SKM-1 (cell line): ENCODE results near the gene COMMD7.
"Not testable (repeated sequence)": the region's sequence is repeated elsewhere in the genome, so short reads cannot be mapped to it uniquely, and the experiment has no call there.

Experiments used
- DNase-seq: peaks from one replicate; lab custom pipeline; 2025; ENCODE audit not compliant: unreplicated experiment; lab: John Stamatoyannopoulos, UW

COMMD7 gene

DNA sequence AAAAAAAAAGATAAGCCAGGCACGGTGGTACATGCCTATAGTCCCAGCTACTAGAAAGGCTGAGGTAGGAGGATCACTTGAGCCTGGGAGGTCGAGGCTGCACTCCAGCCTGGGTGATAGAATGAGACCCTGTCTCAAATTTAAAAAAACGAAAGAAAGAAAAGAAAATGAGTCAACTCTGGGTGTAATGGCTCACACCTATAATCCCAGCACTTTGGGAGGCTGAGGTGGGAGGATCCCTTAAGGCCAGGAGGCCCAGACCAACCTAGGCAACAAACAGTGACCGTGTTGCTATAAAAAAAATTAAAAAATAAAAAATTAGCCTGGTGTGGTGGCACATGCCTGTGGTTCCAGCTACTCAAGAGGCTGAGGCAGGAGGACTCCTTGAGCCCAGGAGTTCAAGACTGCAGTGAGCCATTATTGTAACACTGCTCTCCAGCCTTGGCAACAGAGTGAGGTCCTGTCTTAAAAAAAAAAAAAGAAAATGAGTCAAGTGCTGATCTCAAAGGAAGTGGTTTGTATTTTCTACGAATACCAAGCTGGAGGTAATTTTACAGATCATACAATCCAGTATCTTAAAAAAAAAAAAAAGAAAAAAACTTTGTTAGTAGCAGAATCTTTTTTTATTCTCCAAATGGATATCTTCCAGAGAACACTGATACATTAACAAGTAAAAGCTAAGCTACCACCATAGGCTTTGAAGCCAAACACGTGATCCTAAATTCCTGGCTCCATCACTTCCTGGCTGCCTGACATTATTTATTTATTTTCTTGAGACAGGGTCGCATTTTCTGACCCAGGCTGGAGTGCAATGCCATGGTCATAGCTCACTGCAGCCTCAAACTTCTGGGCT, 5.7 kb downstream of the COMMD7 start:
- DNase-seq, result no peak

- no peak for DNase-seq
Observed at GRCh38 chr20:32731882-32732266, 11.4 kb downstream of the COMMD7 start.

DNA sequence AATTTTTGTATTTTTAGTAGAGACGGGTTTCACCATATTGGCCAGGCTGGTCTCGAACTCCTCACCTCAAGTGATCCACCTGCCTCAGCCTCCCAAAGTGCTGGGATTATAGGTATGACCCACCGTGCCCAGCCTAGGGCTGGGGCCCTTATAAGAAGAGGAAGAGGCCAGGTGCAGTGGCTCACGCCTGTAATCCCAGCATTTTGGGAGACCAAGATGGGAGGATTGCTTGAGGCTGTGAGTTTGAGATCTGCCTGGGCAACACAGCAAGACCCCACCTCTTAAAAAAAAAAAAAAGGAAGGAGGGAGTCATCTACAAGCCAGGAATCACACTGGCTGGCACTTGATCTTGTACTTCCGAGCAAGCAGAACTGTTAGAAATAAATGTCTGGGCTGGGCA, 13.9 kb downstream of the COMMD7 start:
- not testable (repeated sequence) for DNase-seq

- DNase-seq, result not testable (repeated sequence)
Observed at GRCh38 chr20:32728435-32728834, 14.8 kb downstream of the COMMD7 start.

DNA sequence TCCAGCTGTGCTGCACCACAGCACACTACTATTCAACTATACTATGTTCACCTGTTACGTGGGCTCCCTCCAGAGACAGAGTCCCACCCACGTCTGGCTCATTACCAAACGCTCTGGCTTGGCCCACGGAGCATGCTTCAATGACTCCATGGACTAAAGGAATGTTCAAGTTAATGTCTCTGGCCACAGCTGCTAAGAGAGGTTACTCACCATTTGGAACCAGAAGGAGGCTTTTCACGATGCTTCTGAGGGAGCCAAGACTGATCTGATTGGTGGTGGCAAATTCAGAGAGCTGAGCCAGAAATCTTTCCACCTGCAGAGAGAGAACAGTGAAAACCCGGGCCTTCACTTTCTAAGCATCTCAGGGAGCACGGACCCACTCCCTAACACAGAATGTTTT, 15.6 kb downstream of the COMMD7 start:
- no peak for DNase-seq

GRCh38 chr20:32718749-32719348, 24.4 kb downstream of the COMMD7 start:
- DNase-seq, result no peak

GRCh38 chr20:32711346-32711745, 31.9 kb downstream of the COMMD7 start:
- DNase-seq, result no peak

DNA sequence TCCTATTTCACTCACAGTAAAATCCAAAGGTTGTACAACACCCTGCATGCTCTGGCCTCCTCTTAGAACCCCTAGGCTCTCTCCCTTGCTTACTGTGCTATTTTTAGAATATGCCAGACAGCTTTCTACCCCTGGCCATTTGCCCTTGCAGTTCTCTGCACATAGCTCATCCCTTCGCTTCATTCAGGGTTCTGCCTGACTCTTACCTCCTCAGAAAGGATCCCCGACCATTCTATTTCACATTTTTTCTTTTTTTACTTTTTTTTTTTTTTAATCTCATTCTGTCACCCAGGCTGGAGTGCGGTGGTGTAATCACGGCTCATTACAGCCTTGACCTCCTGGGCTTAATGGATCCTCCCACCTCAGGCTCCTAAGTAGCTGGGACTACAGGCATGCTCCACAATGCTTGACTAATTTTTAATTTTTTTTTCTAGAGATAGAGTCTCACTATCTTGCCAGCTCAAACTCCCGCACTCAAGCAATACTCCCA, 33.6 kb downstream of the COMMD7 start:
- no peak for DNase-seq

DNA sequence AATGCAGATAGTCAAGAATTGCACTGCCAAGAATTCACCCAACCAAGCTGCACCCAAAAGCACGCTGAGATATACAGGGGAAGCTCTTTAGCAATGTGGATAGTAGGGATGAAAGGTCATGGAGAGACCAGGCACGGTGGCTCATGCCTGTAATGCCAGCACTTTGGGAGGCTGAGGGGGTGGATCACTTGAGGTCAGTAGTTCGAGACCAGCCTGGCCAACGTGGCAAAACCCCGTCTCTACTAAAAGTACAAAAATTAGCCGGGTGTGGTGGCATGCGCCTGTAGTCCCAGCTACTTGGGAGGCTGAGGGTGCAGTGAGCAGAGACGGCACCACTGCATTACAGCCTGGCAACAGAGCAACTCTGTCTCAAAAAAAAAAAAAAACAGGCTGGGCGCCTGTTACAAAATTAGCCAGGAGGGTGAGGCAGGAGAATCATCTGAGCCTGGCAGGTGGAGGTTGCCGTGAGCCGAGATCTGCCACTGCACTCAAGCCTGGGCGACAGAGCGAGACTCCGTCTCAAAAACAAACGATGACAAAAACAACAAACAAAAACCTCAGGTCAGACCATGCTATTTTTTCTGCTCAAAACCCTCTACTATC, 34.1 kb downstream of the COMMD7 start:
- DNase-seq, result not testable (repeated sequence)

DNA sequence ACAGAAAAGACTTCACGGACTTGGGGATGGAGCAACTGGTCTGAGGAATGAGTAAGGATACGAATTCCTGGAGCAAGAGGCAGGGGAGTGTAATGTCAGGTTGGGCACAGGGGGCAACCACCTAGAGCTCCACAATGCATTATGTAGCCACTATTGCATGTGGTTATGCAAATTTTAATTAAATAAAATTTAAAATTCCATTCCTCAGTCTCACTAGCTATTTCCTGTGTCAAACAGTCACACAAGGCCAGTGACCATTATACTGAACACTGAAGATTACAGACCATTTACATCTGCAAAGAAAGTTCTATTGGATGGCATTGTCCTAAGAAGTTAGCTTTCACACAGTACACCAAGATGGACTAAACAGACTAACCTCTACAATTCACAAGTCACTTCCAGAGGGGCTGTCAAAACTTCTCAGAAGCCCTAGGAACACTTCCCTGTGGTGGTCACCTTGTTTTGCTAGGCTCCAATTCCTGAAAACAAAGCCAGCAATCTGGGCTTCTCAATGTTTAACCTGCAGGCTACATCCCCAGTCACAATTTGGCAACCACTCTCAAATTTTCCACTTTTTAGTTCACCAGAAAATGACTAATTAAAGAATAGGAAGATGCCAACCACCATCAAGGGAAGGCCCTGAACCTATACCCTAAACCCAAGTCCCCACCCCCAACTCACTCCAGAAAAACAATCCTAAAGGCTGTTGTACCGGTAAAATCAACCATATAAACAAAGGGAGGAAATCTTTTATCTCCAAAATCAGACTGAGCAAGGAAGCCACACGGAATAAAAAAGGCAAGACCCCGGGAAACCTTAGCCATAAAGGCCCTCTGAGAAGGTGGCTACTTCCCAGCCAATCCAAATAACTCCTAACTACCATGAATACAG, 35.3 kb downstream of the COMMD7 start:
- DNase-seq, result no peak

DNA sequence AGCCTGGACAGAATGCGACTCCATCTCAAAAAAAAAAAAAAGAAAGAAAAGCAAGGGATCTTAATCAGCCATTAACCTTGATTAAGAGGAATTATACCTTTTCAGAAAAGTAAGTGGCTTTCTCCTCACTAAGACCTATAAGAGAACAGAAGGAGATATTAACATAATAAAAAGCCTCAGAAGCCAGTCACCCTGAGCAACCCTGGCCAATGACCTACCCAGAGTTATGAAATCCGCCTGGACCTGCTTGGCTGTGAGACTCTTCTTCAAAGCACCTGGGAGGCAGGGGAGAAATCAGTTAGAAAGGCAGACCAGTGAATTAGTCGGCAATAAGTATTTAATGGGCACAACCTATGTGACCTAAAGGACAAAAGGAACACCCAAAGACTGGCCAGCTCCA, 36.8 kb downstream of the COMMD7 start:
- DNase-seq, result no peak

- DNase-seq, result no peak
Observed at GRCh38 chr20:32702706-32703425, 40.4 kb downstream of the COMMD7 start.

DNA sequence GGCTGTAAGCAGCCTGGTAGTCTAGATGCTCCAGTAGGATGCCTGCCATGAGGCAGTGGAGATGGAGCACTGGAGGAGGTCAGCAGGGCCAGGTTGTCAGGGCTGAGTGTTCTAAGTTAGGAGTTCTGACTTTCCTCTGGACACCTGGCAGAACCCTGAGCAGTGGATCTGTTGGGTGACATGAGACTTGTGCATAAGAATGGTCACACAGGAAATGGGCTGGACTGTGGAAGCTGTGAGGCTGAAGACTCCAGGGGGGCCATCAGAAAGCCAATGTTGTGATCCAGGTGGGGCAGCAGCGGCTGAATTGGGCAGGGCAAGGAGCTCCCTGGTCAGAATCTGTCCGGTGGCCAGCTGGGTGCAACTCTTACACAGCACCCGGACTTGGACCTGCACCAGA, 45.7 kb downstream of the COMMD7 start:
- no peak for DNase-seq

DNA sequence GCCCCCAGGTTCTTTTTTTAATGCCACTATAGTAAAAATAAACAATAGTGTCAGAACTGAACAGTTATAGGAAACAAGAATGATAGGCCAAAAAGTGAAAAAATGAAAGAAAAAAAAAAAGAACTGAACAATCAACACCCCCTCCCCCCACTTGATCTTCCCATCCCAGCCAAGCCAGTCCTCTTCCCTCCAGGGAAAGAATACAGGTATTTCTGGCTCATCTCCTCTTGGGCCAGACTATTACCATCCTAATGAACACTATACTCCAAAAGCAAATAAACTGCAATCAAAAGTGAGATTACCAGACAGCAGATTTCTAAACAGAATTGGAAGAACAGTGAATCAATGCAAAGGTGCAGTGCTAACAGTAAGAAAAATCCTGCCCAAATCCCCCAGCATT, 48.2 kb downstream of the COMMD7 start:
- DNase-seq, result no peak

- not testable (repeated sequence) for DNase-seq
Observed at GRCh38 chr20:32688966-32689365, 54.3 kb downstream of the COMMD7 start.

DNA sequence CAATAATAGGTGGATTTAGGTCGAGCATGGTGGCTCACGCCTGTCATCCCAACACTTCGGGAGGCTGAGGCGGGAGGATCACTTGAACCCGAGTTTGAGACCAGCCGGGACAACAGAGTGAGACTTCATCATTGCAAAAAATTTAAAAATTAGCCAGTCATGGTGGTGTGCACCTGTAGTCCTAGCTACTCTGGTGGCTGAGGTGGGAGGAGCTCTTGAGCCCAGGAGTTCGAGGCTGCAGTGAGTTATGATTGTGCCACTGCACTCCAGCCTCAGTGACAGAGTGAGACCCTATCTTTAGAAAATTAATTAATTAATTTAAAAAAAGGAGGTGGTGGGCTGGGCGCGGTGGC, 56.1 kb downstream of the COMMD7 start:
- no peak for DNase-seq

DNA sequence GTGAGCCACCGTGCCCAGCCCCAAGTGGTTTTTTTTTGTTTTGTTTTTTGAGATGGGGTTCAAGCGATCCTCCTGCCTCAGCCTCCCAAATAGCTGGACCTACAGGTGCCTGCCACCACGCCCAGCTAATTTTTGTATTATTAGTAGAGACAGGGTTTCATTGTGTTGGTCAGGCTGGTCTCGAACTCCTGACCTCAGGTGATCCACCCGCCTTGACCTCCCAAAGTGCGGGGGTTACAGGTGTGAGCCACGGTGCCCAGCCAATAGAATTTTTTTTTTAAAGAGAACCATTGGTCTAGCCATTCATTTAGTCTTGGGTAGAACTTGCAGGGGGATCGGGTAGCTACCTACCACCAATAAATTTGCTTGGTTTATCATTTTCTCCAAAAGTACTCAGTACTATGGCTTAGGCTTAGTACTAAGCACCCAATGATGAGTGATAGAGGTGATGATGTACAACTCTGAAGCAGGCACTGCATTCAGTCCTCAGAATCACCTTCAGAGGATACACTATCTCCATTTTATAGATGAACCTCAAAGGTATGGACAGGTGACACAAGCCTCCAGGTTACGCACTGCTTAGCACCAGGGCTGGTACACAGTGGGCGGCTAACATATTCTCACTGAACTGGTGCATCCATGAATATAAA, 56.6 kb downstream of the COMMD7 start:
- DNase-seq, result no peak

DNA sequence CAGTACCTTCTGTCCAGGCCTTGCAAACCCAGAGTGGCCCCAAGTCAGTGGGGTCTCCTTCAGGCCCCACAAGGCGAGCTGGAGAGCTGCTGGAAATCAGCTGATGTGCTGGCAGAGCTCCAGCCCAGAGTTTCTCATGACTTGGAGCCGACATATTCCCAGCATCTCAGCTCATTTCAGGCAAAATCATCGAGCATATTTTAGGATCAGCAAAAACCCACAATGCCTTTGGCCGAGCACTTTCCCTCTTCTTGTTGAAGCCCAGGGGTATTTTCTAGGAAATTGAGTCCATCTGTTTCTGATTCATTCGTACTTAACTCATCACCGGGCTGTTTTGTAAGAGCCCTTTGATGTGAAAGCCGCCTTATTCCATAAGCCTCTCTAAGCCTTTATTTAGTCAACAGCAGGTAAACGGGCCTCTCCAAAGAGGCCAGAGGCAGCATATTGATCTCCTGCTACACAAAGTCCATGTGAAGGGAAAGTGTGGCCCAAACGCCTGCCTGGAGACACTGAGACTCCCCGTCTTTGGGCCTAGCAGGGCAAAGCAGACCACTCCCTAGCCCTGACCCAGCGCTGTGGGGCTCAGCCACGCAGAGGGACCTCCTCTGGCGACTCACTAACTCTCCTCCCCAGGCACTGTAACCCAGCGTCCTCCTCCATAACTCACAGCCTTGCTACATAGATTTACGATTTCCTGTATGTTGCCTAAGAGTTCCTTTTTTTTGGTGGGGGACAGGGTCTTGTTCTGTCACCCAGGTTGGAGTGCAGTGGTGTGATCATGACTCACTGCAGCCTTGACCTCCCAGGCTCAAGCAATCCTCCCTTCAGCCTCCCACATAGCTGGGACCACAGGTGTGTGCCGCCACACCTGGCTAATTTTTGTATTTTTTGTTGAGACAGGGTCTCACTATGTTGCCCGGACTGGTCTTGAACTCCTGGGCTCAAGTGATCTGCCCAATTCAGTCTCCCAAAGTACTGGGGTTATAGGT, 57.4 kb downstream of the COMMD7 start:
- peak; percentile 69 for DNase-seq

- no peak for DNase-seq
Observed at GRCh38 chr20:32682508-32682987, 60.7 kb downstream of the COMMD7 start.
